ENCODE results near the gene ZNF391.
"Not testable (repeated sequence)": the region's sequence is repeated elsewhere in the genome, so short reads cannot be mapped to it uniquely, and the experiment has no call there.

Gene ZNF391

GRCh38 chr6:27424851-27425250 is 36.3 kb downstream of the ZNF391 start:
- not testable (repeated sequence) for DNase-seq

GRCh38 chr6:27426045-27426620 is 37.6 kb downstream of the ZNF391 start:
- DNase-seq: no peak

- no peak for DNase-seq
Measured at GRCh38 chr6:27428502-27428901, 39.9 kb downstream of the ZNF391 start.

- no peak for DNase-seq
Measured at GRCh38 chr6:27428966-27429365, 40.4 kb downstream of the ZNF391 start.

GRCh38 chr6:27433714-27434113 is 45.2 kb downstream of the ZNF391 start:
- DNase-seq: no peak

GRCh38 chr6:27439371-27439770 is 50.8 kb downstream of the ZNF391 start:
- DNase-seq: no peak

- DNase-seq: no peak
Measured at GRCh38 chr6:27441001-27441400, 52.4 kb downstream of the ZNF391 start.

GRCh38 chr6:27442932-27443331 is 54.4 kb downstream of the ZNF391 start:
- DNase-seq: no peak

- no peak for DNase-seq
Measured at GRCh38 chr6:27448456-27448855, 59.9 kb downstream of the ZNF391 start.

GRCh38 chr6:27451660-27452390 is 63.3 kb downstream of the ZNF391 start:
- no peak for DNase-seq

- no peak for DNase-seq
Measured at GRCh38 chr6:27452496-27452897, 63.9 kb downstream of the ZNF391 start.

Measured in effector CD8-positive, alpha-beta T cell (primary cell).